GM19351 (cell line): Measurements from ENCODE around the gene COMT.
"Not testable (repeated sequence)": the region's sequence is repeated elsewhere in the genome, so short reads cannot be mapped to it uniquely, and the experiment has no call there.

Experiments
- ATAC-seq: cut with Tn5 transposase; IDR thresholded peaks from one replicate; pipeline ENCODE4 v1.9.1; 2021; ENCODE audit warnings: mild to moderate bottlenecking, moderate library complexity; ENCODE audit not compliant: unreplicated experiment

Gene COMT

DNA sequence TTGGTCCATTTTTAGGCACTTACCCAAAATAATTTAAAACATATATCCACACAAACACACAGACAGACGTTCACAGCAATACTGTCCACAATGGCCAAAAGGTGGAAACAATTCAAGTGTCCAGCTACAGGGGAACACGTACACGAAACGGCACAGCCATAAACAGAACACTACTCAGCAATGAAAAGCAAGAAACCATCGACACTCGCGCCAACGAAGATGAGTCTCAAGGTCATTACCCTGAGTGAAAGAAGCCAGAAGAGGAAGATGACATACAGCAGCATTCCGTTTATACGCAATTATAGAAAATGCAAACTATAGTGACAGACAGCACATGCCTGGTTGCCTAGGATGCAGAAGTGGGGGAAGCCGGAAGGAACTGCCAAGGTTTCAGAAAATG is 13.4 kb upstream of the COMT start:
- ATAC-seq: no peak

DNA sequence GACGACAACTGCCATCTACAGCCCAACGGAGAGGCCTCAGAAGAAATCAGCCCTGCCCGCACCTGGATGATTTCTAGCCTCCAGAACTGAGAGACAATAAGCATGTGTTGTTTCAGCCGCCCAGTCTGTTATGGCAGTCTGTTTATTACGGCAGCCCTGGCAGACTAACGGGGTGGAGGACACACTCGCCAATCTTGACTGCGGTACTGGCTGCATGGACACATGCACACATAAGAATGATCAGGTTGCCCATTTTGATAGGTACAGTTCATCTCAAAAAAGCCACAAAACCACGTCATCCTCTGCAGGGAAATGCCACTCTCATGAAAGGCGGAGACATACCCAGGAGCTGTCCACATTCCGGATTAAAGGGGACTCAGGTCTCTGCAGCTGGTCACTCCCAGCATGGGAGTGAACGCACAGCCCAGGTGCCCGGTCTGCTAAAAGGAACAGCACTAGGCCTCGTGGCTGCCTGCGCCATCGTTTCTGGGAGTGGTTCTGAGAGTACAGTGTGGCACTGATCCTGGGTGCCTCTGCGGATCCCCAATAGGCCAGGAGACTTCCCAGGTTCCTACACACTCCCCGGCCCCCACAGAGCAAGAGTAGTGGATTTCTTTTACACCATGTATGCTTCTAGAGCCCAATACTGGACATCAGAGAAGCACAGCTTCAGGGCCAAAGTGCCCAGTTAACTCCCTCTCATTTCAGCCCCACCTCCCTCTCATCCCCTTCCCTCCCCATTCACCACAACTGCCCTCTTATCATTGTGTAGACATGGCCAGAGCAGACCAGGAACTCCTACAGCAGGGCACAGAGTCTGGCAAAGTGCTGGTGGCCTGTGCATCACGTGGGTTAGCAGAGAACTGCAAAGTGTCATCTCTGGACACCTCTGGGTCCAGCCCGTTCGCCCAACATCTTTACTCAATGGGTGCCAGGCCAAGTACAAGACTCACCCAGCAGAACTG is 11.7 kb upstream of the COMT start:
- no peak for ATAC-seq

DNA sequence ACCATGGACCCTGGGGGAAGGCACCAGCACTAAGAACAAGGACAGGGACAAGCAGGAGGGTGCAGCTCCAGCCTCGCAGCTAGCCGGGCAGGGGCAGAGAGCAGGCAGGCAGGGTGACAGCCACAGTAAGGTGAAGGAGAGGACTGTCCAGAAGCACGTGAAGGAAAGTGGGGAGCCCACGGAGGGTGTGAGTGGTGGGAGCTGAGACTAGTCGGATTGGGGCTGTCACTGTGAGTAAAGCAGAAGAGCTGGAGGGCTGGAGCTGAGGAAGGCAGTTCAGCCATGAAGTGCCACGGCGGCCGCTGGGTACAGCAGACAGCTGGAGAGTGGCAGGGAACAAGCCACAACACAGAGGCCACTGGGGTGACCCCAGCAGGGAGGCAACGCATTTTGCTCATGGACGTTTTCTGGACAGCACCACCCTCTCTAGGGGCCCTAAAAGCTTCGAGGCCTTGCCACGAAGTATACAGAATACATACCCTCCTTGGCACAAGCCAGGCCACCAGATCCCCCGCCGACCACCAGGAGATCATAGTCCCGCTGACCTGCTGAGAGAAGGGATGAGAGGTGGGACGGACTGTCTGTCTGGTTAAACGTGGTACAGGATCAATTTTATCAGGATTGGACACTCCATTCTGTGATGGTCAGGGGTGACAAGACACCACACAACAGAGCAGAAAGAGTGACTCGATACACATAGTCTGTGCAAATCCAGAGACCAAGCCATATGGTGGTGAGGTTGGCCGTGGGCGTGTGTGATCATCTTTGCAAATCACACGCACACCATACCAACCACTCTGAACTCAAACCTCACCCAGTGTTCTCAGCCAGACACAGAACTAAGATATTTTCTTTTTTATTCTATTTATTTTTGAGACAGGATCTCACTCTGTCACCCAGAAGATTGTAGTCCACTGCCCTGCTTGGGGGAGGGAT is 10.8 kb upstream of the COMT start:
- no peak for ATAC-seq

GRCh38 chr22:19931514-19931913 is 10.1 kb upstream of the COMT start:
- no peak for ATAC-seq

DNA sequence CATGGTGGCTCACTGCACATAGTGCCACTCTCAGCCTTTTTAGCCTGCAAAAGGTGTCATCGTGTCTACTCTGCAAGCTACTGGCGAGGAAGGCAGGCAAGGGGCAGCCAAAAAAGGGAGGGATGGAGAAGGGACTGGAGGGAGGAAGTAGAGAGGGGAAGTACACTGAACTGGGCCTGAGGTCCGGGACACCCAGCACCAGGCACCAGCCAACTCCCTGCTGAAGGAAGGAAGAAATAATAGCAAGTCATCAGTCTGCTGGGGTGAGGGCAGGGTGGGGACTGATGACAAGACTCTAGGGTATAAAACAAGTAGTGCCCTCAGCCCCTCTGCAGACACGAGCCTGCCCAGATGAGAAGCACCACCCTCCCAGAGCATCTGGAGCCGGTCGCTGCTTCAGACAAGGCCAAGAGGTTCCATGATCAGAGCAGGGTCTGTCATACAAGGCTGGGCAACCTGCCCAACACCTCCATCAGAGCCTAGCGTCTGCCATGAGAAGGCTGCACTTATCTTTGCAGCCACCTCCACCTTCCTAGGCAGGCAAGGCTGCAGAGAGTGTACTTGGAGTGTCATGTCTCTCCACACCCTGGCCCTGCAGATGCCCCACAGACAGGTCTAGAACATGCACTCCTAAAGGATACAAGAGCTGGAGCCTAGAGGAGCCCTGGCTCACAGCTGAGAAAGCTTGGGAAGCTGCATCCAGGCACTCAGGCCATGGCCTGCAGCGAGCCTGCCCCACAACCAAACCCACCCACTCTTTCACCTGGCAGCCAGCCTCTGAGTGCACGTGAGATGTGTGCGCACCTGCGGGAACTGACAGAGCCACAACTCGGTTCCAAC is 9.0 kb upstream of the COMT start:
- no peak for ATAC-seq

DNA sequence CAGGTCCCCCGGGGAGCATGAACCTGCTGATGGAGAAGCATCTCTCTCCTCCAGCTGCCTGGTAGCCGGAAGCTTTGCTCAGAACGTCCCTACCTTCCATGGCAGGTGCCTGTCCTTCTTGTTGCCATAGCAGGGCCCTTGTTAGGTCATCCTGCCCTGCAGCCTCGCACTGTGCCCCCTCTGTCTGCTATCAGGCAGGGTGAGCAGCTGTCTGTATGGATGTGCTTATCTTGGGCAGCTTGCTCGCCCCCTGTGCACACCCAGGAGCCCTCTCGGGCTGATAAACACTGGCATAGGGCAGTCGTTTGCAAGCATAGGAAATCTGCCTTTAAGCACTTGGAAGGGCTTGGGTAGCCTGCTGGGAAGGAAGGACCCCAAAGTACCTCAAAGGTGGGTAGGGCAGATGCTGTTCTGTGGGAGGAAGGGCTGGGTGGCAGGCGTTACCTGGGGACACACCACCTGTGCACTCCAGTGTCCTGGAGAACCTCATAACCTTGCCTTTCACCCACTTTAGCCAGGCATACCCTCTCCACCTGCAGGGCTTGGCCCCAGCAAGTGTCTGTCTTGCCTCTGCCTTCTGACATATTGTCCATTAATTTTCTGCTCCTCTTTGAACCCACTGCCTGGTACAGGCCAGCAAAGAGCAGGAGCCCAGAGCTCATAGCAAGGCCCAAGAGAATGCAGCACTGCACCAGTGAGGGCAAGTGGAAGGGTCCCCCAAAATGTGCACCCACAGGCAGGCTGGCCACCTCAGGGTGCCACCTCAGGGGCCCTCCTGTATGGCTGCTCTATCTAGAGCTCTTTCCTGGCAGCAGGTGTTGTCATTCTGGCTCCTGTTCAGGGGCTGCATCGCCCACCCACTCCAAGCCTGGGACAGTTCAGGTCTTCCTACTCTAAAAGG is 8.0 kb upstream of the COMT start:
- ATAC-seq: no peak

GRCh38 chr22:19935123-19935718 is 6.4 kb upstream of the COMT start:
- not testable (repeated sequence) for ATAC-seq

DNA sequence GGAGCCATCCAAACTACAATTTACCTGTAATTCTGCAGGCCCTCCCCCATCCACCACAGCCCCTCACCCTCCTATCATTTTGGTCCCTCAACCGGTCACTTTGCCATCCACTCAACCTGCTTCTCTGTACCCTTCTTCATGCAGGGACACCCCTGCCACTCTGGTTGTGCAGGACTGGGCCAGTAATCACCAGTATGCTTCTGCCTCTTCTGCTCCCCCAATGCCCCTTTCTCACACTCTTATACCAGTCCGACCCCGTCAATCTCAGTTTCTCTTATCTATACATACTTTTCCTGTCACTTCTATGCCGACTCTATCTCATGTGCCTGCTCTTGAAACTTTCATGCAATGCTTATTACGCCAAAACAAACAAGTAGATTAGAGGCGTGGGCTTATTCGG is 5.1 kb upstream of the COMT start:
- ATAC-seq: no peak

DNA sequence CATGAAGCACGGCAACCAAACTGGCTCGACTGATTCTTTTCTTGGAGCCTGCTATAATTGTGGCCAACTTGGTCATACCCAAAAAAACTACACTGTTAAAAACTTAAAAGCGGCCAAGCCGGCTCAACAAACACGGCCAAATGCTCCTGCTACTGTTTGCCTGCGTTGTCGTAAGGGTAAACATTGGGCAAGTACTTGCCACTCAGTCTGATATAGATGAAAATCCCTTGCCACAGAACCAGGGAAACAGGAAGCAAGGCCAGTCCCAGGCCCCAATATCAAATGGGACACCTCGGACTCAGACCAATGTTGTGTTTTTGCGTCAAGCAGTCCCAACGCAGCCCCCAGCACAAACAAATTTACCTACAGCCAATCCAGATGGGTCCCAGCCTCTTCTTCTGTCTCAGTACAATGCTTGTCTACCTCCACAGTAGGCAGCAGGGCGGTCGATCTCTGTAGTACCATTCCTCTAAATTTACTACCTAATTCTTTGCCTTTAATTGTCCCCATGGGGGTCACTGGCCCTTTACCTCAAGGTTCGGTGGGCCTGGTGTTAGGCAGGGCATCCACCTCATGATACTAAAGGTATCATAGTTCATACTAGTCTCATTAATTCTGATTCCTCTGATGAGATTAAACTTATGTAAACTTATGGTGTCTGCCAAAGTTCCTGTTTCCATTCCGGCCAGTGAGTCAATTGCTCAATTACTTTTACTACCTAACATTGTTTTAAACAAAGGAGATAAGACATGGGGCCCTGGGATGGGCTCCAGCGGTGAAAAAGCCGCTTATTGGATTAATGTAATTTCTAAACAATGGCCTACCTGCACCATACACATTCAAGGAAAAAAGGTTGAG is 3.7 kb upstream of the COMT start:
- ATAC-seq: no peak

DNA sequence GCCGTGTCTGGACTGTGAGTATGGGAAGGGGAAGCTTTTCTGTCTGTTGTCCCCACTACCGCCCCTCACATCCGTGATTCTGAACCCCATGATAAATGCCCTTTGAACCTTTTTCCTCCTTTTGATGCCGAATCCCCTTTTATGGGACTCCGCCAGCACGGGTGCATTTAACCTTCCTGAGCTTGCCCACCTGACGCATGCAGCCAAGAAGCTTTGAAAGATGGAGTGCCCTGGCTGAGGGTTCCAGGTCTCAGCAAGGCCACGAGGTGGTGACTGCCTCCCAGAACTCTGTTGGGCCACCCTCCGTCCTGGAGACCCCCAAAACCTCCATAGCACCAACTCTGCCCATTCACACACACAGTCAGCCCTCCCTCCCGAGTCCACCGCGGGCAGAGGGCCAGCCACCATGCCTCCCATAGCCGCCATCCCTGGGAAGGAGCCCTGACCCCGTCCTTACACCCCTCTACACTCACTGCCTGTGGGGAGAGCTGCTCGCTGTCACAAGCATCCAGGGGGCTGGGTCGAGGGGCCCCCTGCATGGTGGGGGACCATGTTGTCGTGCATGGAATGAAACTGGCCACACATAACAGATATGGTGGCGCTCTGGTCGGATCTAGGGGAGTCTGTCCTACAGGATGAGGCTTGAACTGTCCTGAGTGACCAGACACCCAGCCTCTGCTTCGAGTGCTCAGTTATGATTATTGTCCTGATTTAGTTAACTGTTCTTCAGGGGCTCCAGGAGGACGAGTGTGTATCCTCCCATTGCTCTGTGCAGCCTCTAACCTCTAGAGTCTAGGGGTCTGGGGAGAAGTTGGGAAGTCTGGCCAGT is 822 bp upstream of the COMT start:
- ATAC-seq: no peak

DNA sequence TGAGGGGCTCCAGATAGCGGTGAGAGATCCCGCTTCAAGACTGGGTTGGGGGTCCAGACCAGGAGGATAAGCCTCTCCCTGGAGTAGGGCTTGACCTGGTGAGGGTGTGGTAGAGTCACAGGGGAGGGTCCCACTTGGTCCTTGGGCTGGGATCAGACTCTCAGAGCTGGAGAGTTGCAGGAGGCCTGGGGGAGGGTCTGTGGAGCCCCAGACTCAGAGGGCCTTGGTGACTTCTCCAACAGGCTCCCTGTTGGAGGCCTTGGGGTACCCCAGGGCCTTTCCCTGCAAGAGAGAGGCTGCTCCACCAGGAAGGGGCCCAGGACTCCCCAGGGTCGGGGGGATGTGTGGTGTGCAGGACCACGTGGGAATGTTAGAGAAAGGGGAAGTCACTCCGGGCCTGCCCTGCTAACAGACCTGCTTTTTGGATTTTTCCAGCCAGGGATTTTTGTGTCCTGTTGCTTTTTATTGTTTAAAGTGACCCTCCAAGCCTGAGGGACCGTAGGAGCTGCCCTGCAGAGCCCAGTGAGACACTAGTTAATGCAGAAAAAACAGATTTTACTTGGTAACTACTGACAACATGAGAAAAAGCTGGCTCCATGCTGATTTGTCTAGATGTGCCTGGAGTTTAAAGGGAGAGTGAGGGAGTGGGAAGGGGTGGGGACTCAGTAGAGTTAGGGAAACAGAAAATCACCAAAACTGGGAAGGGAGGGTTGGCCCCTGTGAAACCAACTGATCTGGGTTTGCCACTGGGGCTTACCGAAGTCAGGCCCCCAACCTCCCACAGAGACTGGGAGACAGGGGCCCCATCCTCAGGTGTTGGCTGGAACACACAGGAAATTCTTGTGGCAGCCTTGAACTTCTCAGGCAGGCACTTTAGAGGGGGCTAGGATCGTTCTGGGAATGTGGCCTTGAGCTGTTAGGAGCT is 847 bp downstream of the COMT start:
- ATAC-seq: no peak

GRCh38 chr22:19943082-19944026 is 1.8 kb downstream of the COMT start:
- no peak for ATAC-seq

GRCh38 chr22:19948057-19948760 is 6.6 kb downstream of the COMT start:
- ATAC-seq: no peak

- no peak for ATAC-seq
These were observed 9.8 kb downstream of the COMT start for GRCh38 chr22:19951346-19951745.
